Measurements from ENCODE around the gene CREB3L1.

The CREB3L1 gene

GRCh38 chr11:46238078-46238966 is 39.1 kb upstream of the CREB3L1 start:
- 0 out of 2 replicates have a peak overlapping the region, but pooled peaks have one; percentile 25 for H3K27ac ChIP-seq
- TF ChIP-seq ZFX (IDR thresholded peaks at IDR 0.05; ENCODE audit: borderline replicate concordance) (no peak), CTCF (IDR thresholded peaks at IDR 0.05) (no peak)

- peak; percentile 98 for TF ChIP-seq CTCF (IDR thresholded peaks at IDR 0.05)
- no peak for TF ChIP-seq ZFX (IDR thresholded peaks at IDR 0.05; ENCODE audit: borderline replicate concordance)
- H3K27ac ChIP-seq, result 0 out of 2 replicates have a peak overlapping the region, but pooled peaks have one; percentile 25
Observed at GRCh38 chr11:46238967-46239800, 38.3 kb upstream of the CREB3L1 start.

GRCh38 chr11:46239801-46240061 is 37.7 kb upstream of the CREB3L1 start:
- H3K27ac ChIP-seq, result 0 out of 2 replicates have a peak overlapping the region, but pooled peaks have one; percentile 10
- TF ChIP-seq ZFX (IDR thresholded peaks at IDR 0.05; ENCODE audit: borderline replicate concordance) (no peak), CTCF (IDR thresholded peaks at IDR 0.05) (no peak)

GRCh38 chr11:46240371-46240770 is 37.1 kb upstream of the CREB3L1 start:
- TF ChIP-seq ZFX (IDR thresholded peaks at IDR 0.05; ENCODE audit: borderline replicate concordance) (no peak), CTCF (IDR thresholded peaks at IDR 0.05) (no peak)
- H3K27ac ChIP-seq, result 0 out of 2 replicates have a peak overlapping the region, but pooled peaks have one; percentile 10

GRCh38 chr11:46240861-46241260 is 36.6 kb upstream of the CREB3L1 start:
- TF ChIP-seq CTCF (IDR thresholded peaks at IDR 0.05), result no peak
- TF ChIP-seq ZFX (IDR thresholded peaks at IDR 0.05; ENCODE audit: borderline replicate concordance), result no peak
- H3K27ac ChIP-seq, result no peak overlapping the region

GRCh38 chr11:46242041-46242951 is 35.2 kb upstream of the CREB3L1 start:
- TF ChIP-seq ZFX (IDR thresholded peaks at IDR 0.05; ENCODE audit: borderline replicate concordance) (no peak), CTCF (IDR thresholded peaks at IDR 0.05) (no peak)
- peak overlapping the region; percentile 91 for H3K27ac ChIP-seq

Data from 22Rv1 (cell line).